H1 (cell line): ENCODE measurements around the gene VAPB. TPM values are rescaled to one million over a fixed set of nuclear protein-coding genes. Genes with fewer than 3 reads are reported as not detected.

ENCODE experiments used
- CTCF ChIA-PET: fragments of 300-600 bp; sonication (Branson Sonifier 250); formaldehyde crosslinking; loops from one replicate; lab custom pipeline; 2021; ENCODE audit not compliant: partially characterized antibody; lab: Charles Lee
- POLR2A ChIA-PET: fragments of 300-600 bp; sonication (Branson Sonifier 250); formaldehyde crosslinking; loops from one replicate; lab custom pipeline; 2021; ENCODE audit warnings: inconsistent platforms; ENCODE audit not compliant: partially characterized antibody; lab: Charles Lee
- DNase-seq, 2 experiments: peaks; one replicate each; pipeline versions ENCODE4 v3.0.0 to v3.0.0-alpha.2; 2010 to 2022; ENCODE audit warnings: low spot score in 2 of 2, low read depth in 1 of 2, mixed read lengths in 1 of 2
- FAIRE-seq: peaks from 2 replicates; lab custom pipeline; 2011; peaks lifted over from hg19 to GRCh38; lab: Jason Lieb, UNC
- H2AFZ ChIP-seq: 2 replicates; pipeline ENCODE4 v1.8.1; 2012; ENCODE audit warnings: low read length, inconsistent platforms
- H2AK5ac ChIP-seq: 2 replicates; pipeline ENCODE4 v1.6.1; 2013; ENCODE audit warnings: low read depth, low read length
- H2BK120ac ChIP-seq: replicated peaks from 2 replicates; pipeline ENCODE3; 2013; ENCODE audit warnings: low read depth, low read length, inconsistent platforms
- H2BK12ac ChIP-seq: 2 replicates; pipeline ENCODE4 v1.6.1; 2013; ENCODE audit warnings: low read depth, low read length
- H2BK15ac ChIP-seq: 2 replicates; pipeline ENCODE4 v1.6.1; 2013; ENCODE audit warnings: low read length
- H2BK20ac ChIP-seq: 2 replicates; pipeline ENCODE4 v1.6.1; 2013; ENCODE audit warnings: low read length
- H2BK5ac ChIP-seq: 2 replicates; pipeline ENCODE4 v1.6.1; 2013; ENCODE audit warnings: low read depth, low read length
- H3K14ac ChIP-seq: 2 replicates; pipeline ENCODE4 v1.6.1; 2013; ENCODE audit warnings: inconsistent platforms; ENCODE audit not compliant: insufficient read length
- H3K18ac ChIP-seq: 2 replicates; pipeline ENCODE4 v1.6.1; 2013; ENCODE audit warnings: low read length; ENCODE audit errors: extremely low read depth
- H3K23ac ChIP-seq: 2 replicates; pipeline ENCODE4 v1.6.1; 2013; ENCODE audit warnings: inconsistent platforms; ENCODE audit not compliant: insufficient read length
- H3K23me2 ChIP-seq: 2 replicates; pipeline ENCODE4 v1.6.1; 2013; ENCODE audit warnings: low read depth, low read length
- H3K27ac ChIP-seq: 2 replicates; pipeline ENCODE4 v1.6.1; 2011; ENCODE audit warnings: low read depth, low read length, inconsistent platforms
- H3K27me3 ChIP-seq, 4 experiments: replicated peaks in 1 of 4; 1 replicate in 1 of 4; 2 replicates in 3 of 4; pipeline versions ENCODE4 v1.6.1 to v1.8.1; 2011 to 2013; ENCODE audit warnings: low read length in 3 of 4, mild to moderate bottlenecking in 3 of 4, inconsistent platforms in 2 of 4, mixed read lengths in 2 of 4, moderate library complexity in 1 of 4; ENCODE audit not compliant: control insufficient read depth in 3 of 4, insufficient read depth in 3 of 4; ENCODE audit errors: extremely low read depth in 1 of 4
- H3K36me3 ChIP-seq, 4 experiments: 2 replicates each; pipeline versions ENCODE4 v1.6.1 to v1.8.1; 2011 to 2013; ENCODE audit warnings: mild to moderate bottlenecking in 4 of 4, low read length in 3 of 4, moderate library complexity in 2 of 4, control low read depth in 1 of 4, inconsistent platforms in 1 of 4; ENCODE audit not compliant: insufficient read depth in 4 of 4, control insufficient read depth in 2 of 4
- H3K4ac ChIP-seq: replicated peaks from 2 replicates; pipeline ENCODE3; 2013; ENCODE audit warnings: low read length, low read depth, mixed read lengths, inconsistent platforms; ENCODE audit not compliant: insufficient read length
- H3K4me1 ChIP-seq, 4 experiments: replicated peaks in 1 of 4; 1 replicate in 1 of 4; 2 replicates in 3 of 4; pipeline versions ENCODE4 v1.6.1 to v1.8.1; 2011 to 2013; ENCODE audit warnings: low read length in 3 of 4, inconsistent platforms in 2 of 4, mixed read lengths in 1 of 4; ENCODE audit not compliant: insufficient read depth in 4 of 4, control insufficient read depth in 3 of 4
- H3K4me2 ChIP-seq, 2 experiments: 2 replicates each; pipeline versions ENCODE4 v1.6.1 to v1.8.1; 2011 to 2013; ENCODE audit warnings: low read depth in 2 of 2, low read length in 2 of 2, control low read depth in 1 of 2, inconsistent platforms in 1 of 2, mild to moderate bottlenecking in 1 of 2; ENCODE audit not compliant: insufficient read depth in 1 of 2
- H3K4me3 ChIP-seq, 4 experiments: fragments of 200-600, 300-600 bp in 1 of 4; sonication (generic), shearing (Covaris generic), sonication (Bioruptor Twin) in 1 of 4; 2 replicates each; pipeline versions ENCODE4 v1.5.1 to v1.8.1; 2011 to 2016; ENCODE audit warnings: low read length in 4 of 4, low read depth in 3 of 4, control low read depth in 2 of 4, inconsistent platforms in 2 of 4, mild to moderate bottlenecking in 2 of 4, mixed read lengths in 1 of 4, moderate library complexity in 1 of 4; ENCODE audit not compliant: insufficient read depth in 2 of 4; ENCODE audit errors: extremely low read depth in 1 of 4
- H3K56ac ChIP-seq: replicated peaks from 2 replicates; pipeline ENCODE3; 2013; ENCODE audit warnings: low read depth, mild to moderate bottlenecking, mixed read lengths, low read length, inconsistent platforms; ENCODE audit not compliant: insufficient read length
- H3K79me1 ChIP-seq: 2 replicates; pipeline ENCODE4 v1.6.1; 2013; ENCODE audit warnings: low read depth, low read length, control low read depth
- H3K79me2 ChIP-seq, 2 experiments: 2 replicates each; pipeline versions ENCODE4 v1.6.1 to v1.8.1; 2012 to 2013; ENCODE audit warnings: low read length in 2 of 2, mild to moderate bottlenecking in 2 of 2, inconsistent platforms in 1 of 2; ENCODE audit not compliant: insufficient read depth in 2 of 2, control insufficient read depth in 1 of 2
- H3K9ac ChIP-seq, 4 experiments: replicated peaks in 1 of 4; 1 replicate in 1 of 4; 2 replicates in 3 of 4; pipeline versions ENCODE4 v1.6.1 to v1.8.1; 2011 to 2013; ENCODE audit warnings: low read depth in 3 of 4, low read length in 3 of 4, control low read depth in 2 of 4, mild to moderate bottlenecking in 2 of 4, moderate library complexity in 2 of 4, inconsistent platforms in 1 of 4; ENCODE audit errors: extremely low read depth in 1 of 4
- H3K9me3 ChIP-seq, 2 experiments: 2 replicates each; pipeline versions ENCODE4 v1.6.1 to v1.8.1; 2012 to 2013; ENCODE audit warnings: mild to moderate bottlenecking in 2 of 2, moderate library complexity in 2 of 2, control low read depth in 1 of 2, inconsistent platforms in 1 of 2, low read depth in 1 of 2, low read length in 1 of 2, mixed read lengths in 1 of 2; ENCODE audit not compliant: insufficient read depth in 2 of 2
- H4K20me1 ChIP-seq, 2 experiments: replicated peaks in 1 of 2; 2 replicates each; pipeline versions ENCODE3 to v1.8.1; 2011 to 2013; ENCODE audit warnings: inconsistent platforms in 2 of 2, low read length in 2 of 2, mild to moderate bottlenecking in 1 of 2; ENCODE audit not compliant: insufficient read depth in 2 of 2, control insufficient read depth in 1 of 2
- H4K5ac ChIP-seq: 2 replicates; pipeline ENCODE4 v1.6.1; 2013; ENCODE audit warnings: low read length, low read depth, mixed read lengths, inconsistent platforms; ENCODE audit not compliant: insufficient read length
- H4K8ac ChIP-seq: 2 replicates; pipeline ENCODE4 v1.8.0; 2013; ENCODE audit warnings: mild to moderate bottlenecking, moderate library complexity, low read length, inconsistent platforms; ENCODE audit not compliant: insufficient read depth; ENCODE audit errors: extremely low read depth
- H4K91ac ChIP-seq: replicated peaks from 2 replicates; pipeline ENCODE3; 2013; ENCODE audit warnings: low read length, mixed read lengths, inconsistent platforms; ENCODE audit not compliant: insufficient read length
- ATF2 ChIP-seq: IDR thresholded peaks from 2 replicates; pipeline ENCODE4 v1.6.1; 2012; ENCODE audit warnings: low read length, inconsistent platforms
- ATF3 ChIP-seq: IDR thresholded peaks from 2 replicates; pipeline ENCODE4 v1.6.1; 2011; ENCODE audit warnings: low read depth, mild to moderate bottlenecking, low read length; ENCODE audit not compliant: insufficient read depth
- BRCA1 ChIP-seq: IDR thresholded peaks from 2 replicates; pipeline ENCODE4 v1.6.1; 2012; ENCODE audit warnings: low read depth, low read length, improper control_type of control experiment
- CBX5 ChIP-seq: fragments of 300-800, 300-1000 bp; sonication (generic); IDR thresholded peaks from 2 replicates; pipeline ENCODE4 v1.7.1; 2016; ENCODE audit warnings: antibody characterized with exemption, low read length, low read depth
- CHD1 ChIP-seq: IDR thresholded peaks from 2 replicates; pipeline ENCODE4 v1.6.1; 2012; ENCODE audit warnings: low read depth, low read length, improper control_type of control experiment
- GTF2F1 ChIP-seq: IDR thresholded peaks from 2 replicates; pipeline ENCODE4 v1.6.1; 2012; ENCODE audit warnings: low read depth, low read length, improper control_type of control experiment, borderline replicate concordance
- SAP30 ChIP-seq: fragments of 300-600 bp; sonication (generic); IDR thresholded peaks from 2 replicates; pipeline ENCODE4 v1.7.1; 2012; ENCODE audit warnings: low read length, moderate library complexity, mild to moderate bottlenecking, inconsistent platforms; ENCODE audit not compliant: insufficient read depth, insufficient replicate concordance
- SIN3A ChIP-seq, 2 experiments: IDR thresholded peaks in 1 of 2; conservative IDR thresholded peaks in 1 of 2; 2 replicates each; pipeline ENCODE4 v1.6.1; 2011 to 2012; ENCODE audit warnings: low read length in 2 of 2, improper control_type of control experiment in 1 of 2, low read depth in 1 of 2, mild to moderate bottlenecking in 1 of 2
- SUZ12 ChIP-seq: fragments of 200-600 bp; sonication (generic); IDR thresholded peaks from 2 replicates; pipeline ENCODE4 v1.6.1; 2012; ENCODE audit warnings: mild to moderate bottlenecking, inconsistent platforms, low read length, moderate library complexity, mixed read lengths
- TAF1 ChIP-seq: IDR thresholded peaks from 2 replicates; pipeline ENCODE4 v1.6.1; 2011; ENCODE audit warnings: mild to moderate bottlenecking, low read depth, low read length
- YY1 ChIP-seq: IDR thresholded peaks from 2 replicates; pipeline ENCODE4 v1.6.1; 2011; ENCODE audit warnings: low read depth, mild to moderate bottlenecking, low read length
- WGBS, 2 experiments: shearing (Covaris generic) in 1 of 2; methylation state at CpG; one replicate each; pipeline versions ENCODE4 v1.1.6 to v1.1.7; 2013 to 2015; ENCODE audit warnings: low lambda C conversion rate in 2 of 2, mixed read lengths in 2 of 2, inconsistent platforms in 1 of 2, low coverage in 1 of 2, missing lambda C conversion rate in 1 of 2; ENCODE audit not compliant: insufficient replicate concordance in 2 of 2, insufficient coverage in 1 of 2, insufficient read length in 1 of 2; ENCODE audit errors: extremely low coverage in 1 of 2, missing lambda C conversion rate in 1 of 2; 5-methylcytosine and 5-hydroxymethylcytosine counted together
- polyA plus RNA-seq, 7 experiments: library from polyadenylated mRNA; depleted of rRNA in 3 of 7; stranded (reverse) in 5 of 7; unstranded in 2 of 7; fragments of >200 nt in 5 of 7; fragments of 200-250 nt in 2 of 7; gene quantifications; 1 replicate in 5 of 7; 2 replicates in 1 of 7; 4 replicates in 1 of 7; pipeline versions ENCODE4 v1.2.1 to v1.2.3, GENCODE V29; 2011 to 2013; ENCODE audit warnings: missing spikeins in 2 of 7, mixed read lengths in 2 of 7
- total RNA-seq: library from RNA; stranded (reverse); fragmentation: NEBNext Ultra II Directional; extraction: Animal tissue kit (Norgen Biotek cat#: 25700); gene quantifications from 2 replicates; pipeline ENCODE4 v1.2.1, GENCODE V29; 2021

VAPB gene
- total and polyA plus RNA-seq, 2 of the 8 experiments (the other 6 are each of a cell fraction or from before 2014, with no cell fraction given): 24.4 to 62.8 TPM

- H2BK15ac ChIP-seq: no peak overlapping the region
- H3K9me3 ChIP-seq: 0 out of 4 replicates have a peak, but pooled peaks cover 0 to 3% of the 10 kb centered on the region in 2 experiments
- H3K27ac ChIP-seq: no peak overlapping the region
- H3K23me2 ChIP-seq: no peaks in the 10 kb centered on the region
- no peaks in the 10 kb centered on the region for H3K79me1 ChIP-seq
- no peak overlapping the region for H2AK5ac ChIP-seq
- FAIRE-seq (no peak), DNase-seq (no peak)
- H3K56ac ChIP-seq: no peak overlapping the region
- no peak overlapping the region for H2BK20ac ChIP-seq
- H4K5ac ChIP-seq: no peak overlapping the region
- ChIA-PET CTCF (interaction anchor here (0.7 to 1.5 kb wide), 5 partner anchors 14 to 390 kb away, joined by 3 to 4 read pairs (median 3); no protein-coding TSS in a partner anchor), POLR2A (interaction anchor here (1.6 to 2.2 kb wide), 2 partner anchors 8 to 12 kb away, joined by 3 to 7 read pairs; no protein-coding TSS in a partner anchor)
- no peak overlapping the region for H4K8ac ChIP-seq
- no peak overlapping the region for H2BK120ac ChIP-seq
- H2AFZ ChIP-seq: no peak overlapping the region
- no peaks in the 10 kb centered on the region for H4K20me1 ChIP-seq
- no peak overlapping the region for H4K91ac ChIP-seq
- no peak overlapping the region for H3K4me3 ChIP-seq
- H3K4me2 ChIP-seq: no peak overlapping the region
- no peak overlapping the region for H3K4ac ChIP-seq
- no peaks in the 10 kb centered on the region; a peak in 1 of 7 replicates for H3K4me1 ChIP-seq
- no peak overlapping the region for H3K9ac ChIP-seq
- H3K27me3 ChIP-seq: no peaks in the 10 kb centered on the region
- H3K14ac ChIP-seq: no peak overlapping the region
- no peak overlapping the region for H2BK12ac ChIP-seq
- H3K36me3 ChIP-seq: no peaks in the 10 kb centered on the region
- H2BK5ac ChIP-seq: no peak overlapping the region
- no peak overlapping the region for H3K18ac ChIP-seq
- no peaks in the 10 kb centered on the region for H3K79me2 ChIP-seq
- no peak overlapping the region for H3K23ac ChIP-seq
- WGBS, 2 experiments: 98% methylated on average over 6 of the region's 6 CpGs; no CpG with 5 or more reads in 1 of the 2 experiments
- no peak for TF ChIP-seq GTF2F1
- no peak for TF ChIP-seq TAF1
- TF ChIP-seq SUZ12: no peak
- TF ChIP-seq ATF2: no peak
- TF ChIP-seq SIN3A (conservative IDR thresholded peaks at IDR 0.05 in 1 of 2, IDR thresholded peaks at IDR 0.05 in 1 of 2; ENCODE audit: low read depth in 1 of 2, low read length in 2 of 2): no peak
- no peak for TF ChIP-seq BRCA1
- no peak for TF ChIP-seq SAP30
- no peak for TF ChIP-seq CBX5
- no peak for TF ChIP-seq CHD1
- no peak for TF ChIP-seq YY1
- TF ChIP-seq ATF3: no peak
Measured at GRCh38 chr20:58461899-58462298, 72.9 kb downstream of the VAPB start.
